ENCODE measurements around the gene BYSL.

GRCh38 chr6:41894366-41895299 is 26.7 kb upstream of the BYSL start:
- TF ChIP-seq, protein P1, sequence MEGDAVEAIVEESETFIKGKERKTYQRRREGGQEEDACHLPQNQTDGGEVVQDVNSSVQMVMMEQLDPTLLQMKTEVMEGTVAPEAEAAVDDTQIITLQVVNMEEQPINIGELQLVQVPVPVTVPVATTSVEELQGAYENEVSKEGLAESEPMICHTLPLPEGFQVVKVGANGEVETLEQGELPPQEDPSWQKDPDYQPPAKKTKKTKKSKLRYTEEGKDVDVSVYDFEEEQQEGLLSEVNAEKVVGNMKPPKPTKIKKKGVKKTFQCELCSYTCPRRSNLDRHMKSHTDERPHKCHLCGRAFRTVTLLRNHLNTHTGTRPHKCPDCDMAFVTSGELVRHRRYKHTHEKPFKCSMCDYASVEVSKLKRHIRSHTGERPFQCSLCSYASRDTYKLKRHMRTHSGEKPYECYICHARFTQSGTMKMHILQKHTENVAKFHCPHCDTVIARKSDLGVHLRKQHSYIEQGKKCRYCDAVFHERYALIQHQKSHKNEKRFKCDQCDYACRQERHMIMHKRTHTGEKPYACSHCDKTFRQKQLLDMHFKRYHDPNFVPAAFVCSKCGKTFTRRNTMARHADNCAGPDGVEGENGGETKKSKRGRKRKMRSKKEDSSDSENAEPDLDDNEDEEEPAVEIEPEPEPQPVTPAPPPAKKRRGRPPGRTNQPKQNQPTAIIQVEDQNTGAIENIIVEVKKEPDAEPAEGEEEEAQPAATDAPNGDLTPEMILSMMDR (IDR thresholded peaks at IDR 0.05) = no peak
- TF ChIP-seq EZH2 (IDR thresholded peaks at IDR 0.05) (no peak), EZH2phosphoT487 (IDR thresholded peaks at IDR 0.05) (no peak)
